ENCODE results near the gene USP17L5.
"Not testable (repeated sequence)": the region's sequence is repeated elsewhere in the genome, so short reads cannot be mapped to it uniquely, and the experiment has no call there.

Gene USP17L5

GRCh38 chr4:9379881-9380280 is 40.7 kb downstream of the USP17L5 start:
- not testable (repeated sequence) for H3K9me3 ChIP-seq (ENCODE audit: control insufficient read depth, low read length); H3K27me3 ChIP-seq (replicated peaks; ENCODE audit: control insufficient read depth, insufficient read depth, low read length, poor library complexity, severe bottlenecking); H3K4me1 ChIP-seq (ENCODE audit: control insufficient read depth, insufficient read depth, low read length, poor library complexity, severe bottlenecking); H3K36me3 ChIP-seq (ENCODE audit: control insufficient read depth, insufficient read depth, low read length); H3K27ac ChIP-seq (ENCODE audit: insufficient read depth, low read length, poor library complexity, severe bottlenecking); H3K4me3 ChIP-seq (ENCODE audit: insufficient read depth, low read depth, low read length, poor library complexity, severe bottlenecking); DNase-seq

- peak; percentile 27 to 35 (median 29) for DNase-seq
- peak overlapping the region; percentile 32 for H3K4me3 ChIP-seq (ENCODE audit: insufficient read depth, low read depth, low read length, poor library complexity, severe bottlenecking)
These were observed 41.9 kb downstream of the USP17L5 start for GRCh38 chr4:9381012-9381534.

GRCh38 chr4:9384126-9384525 is 44.9 kb downstream of the USP17L5 start:
- H3K27ac ChIP-seq (ENCODE audit: insufficient read depth, low read length, poor library complexity, severe bottlenecking), result no peak overlapping the region
- H3K27me3 ChIP-seq (replicated peaks; ENCODE audit: control insufficient read depth, insufficient read depth, low read length, poor library complexity, severe bottlenecking), result no peaks in the 10 kb centered on the region
- H3K36me3 ChIP-seq (ENCODE audit: control insufficient read depth, insufficient read depth, low read length), result no peaks in the 10 kb centered on the region
- H3K4me1 ChIP-seq (ENCODE audit: control insufficient read depth, insufficient read depth, low read length, poor library complexity, severe bottlenecking), result no peaks in the 10 kb centered on the region
- H3K4me3 ChIP-seq (ENCODE audit: insufficient read depth, low read depth, low read length, poor library complexity, severe bottlenecking), result no peak overlapping the region
- no peak for DNase-seq
- H3K9me3 ChIP-seq (ENCODE audit: control insufficient read depth, low read length), result no peaks in the 10 kb centered on the region

More at GRCh38 chr4:9381012-9381534, 41.9 kb downstream of the USP17L5 start:
- not testable (repeated sequence) for H3K36me3 ChIP-seq (ENCODE audit: control insufficient read depth, insufficient read depth, low read length); H3K27me3 ChIP-seq (replicated peaks; ENCODE audit: control insufficient read depth, insufficient read depth, low read length, poor library complexity, severe bottlenecking); H3K4me1 ChIP-seq (ENCODE audit: control insufficient read depth, insufficient read depth, low read length, poor library complexity, severe bottlenecking); H3K27ac ChIP-seq (ENCODE audit: insufficient read depth, low read length, poor library complexity, severe bottlenecking); H3K9me3 ChIP-seq (ENCODE audit: control insufficient read depth, low read length)

GRCh38 chr4:9389001-9389400 is 49.8 kb downstream of the USP17L5 start:
- H3K4me1 ChIP-seq (ENCODE audit: control insufficient read depth, insufficient read depth, low read length, poor library complexity, severe bottlenecking); H3K4me3 ChIP-seq (ENCODE audit: insufficient read depth, low read depth, low read length, poor library complexity, severe bottlenecking); H3K27me3 ChIP-seq (replicated peaks; ENCODE audit: control insufficient read depth, insufficient read depth, low read length, poor library complexity, severe bottlenecking); H3K27ac ChIP-seq (ENCODE audit: insufficient read depth, low read length, poor library complexity, severe bottlenecking); DNase-seq; H3K9me3 ChIP-seq (ENCODE audit: control insufficient read depth, low read length); H3K36me3 ChIP-seq (ENCODE audit: control insufficient read depth, insufficient read depth, low read length): not testable (repeated sequence)
